AG10803 (cell line): ENCODE results near the gene GNLY.

Experiments used
- DNase-seq: peaks from one replicate; pipeline ENCODE4 v3.0.0; 2010; ENCODE audit warnings: low read depth
- H3K4me3 ChIP-seq: 2 replicates; pipeline ENCODE4 v1.5.1; 2011; ENCODE audit warnings: mild to moderate bottlenecking, low read length, control low read depth
- TF ChIP-seq, protein P1 (sequence below): conservative IDR thresholded peaks from 2 replicates; pipeline ENCODE4 v1.5.1; 2011; ENCODE audit warnings: mild to moderate bottlenecking, low read length, control low read depth, inconsistent platforms

Gene GNLY

DNA sequence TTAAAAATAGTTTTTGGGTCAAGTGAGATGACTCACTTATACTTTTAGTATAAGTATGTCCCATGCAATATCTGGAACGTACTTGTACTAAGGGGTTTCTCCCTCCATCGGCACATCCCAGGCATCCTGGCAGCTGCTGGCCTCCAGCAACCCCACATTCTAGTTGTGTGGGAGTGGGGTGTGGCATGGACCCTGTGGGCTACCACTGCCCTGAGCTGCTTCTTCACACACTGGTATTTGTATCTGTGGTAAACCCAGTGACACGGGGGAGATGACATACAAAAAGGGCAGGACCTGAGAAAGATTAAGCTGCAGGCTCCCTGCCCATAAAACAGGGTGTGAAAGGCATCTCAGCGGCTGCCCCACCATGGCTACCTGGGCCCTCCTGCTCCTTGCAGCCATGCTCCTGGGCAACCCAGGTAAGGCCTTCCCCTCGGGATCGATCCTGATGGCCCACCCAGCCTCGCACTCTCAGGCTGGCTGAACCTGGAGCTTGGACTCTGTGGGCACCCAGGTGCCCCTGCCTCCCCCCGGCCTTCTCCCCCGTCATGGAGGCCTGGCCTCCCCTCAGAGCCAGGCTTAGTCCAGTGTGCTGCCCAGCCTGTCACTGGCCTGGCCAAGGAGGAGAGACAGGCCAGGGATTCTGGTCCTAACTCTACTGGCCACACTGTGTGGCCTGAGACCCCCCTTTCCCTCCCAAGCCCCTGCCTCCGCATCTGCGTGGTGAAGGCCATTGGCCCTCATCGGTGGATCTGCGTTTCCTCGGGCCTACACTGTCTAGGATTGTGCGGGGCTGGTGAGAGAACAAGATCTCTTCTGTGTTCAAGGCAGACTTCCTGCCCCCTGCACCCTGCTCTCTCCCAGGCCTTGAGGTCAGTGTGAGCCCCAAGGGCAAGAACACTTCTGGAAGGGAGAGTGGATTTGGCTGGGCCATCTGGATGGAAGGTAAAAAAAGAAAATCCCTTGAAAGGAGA lies at the start of gene GNLY:
GNLY (plus strand) TSS at position 307 of the 974 bp plus-strand sequence; CDS start at position 368, 61 bp downstream.
- no peak for DNase-seq
- no peak within 1 kb of the TSS for H3K4me3 ChIP-seq
- TF ChIP-seq, protein P1, sequence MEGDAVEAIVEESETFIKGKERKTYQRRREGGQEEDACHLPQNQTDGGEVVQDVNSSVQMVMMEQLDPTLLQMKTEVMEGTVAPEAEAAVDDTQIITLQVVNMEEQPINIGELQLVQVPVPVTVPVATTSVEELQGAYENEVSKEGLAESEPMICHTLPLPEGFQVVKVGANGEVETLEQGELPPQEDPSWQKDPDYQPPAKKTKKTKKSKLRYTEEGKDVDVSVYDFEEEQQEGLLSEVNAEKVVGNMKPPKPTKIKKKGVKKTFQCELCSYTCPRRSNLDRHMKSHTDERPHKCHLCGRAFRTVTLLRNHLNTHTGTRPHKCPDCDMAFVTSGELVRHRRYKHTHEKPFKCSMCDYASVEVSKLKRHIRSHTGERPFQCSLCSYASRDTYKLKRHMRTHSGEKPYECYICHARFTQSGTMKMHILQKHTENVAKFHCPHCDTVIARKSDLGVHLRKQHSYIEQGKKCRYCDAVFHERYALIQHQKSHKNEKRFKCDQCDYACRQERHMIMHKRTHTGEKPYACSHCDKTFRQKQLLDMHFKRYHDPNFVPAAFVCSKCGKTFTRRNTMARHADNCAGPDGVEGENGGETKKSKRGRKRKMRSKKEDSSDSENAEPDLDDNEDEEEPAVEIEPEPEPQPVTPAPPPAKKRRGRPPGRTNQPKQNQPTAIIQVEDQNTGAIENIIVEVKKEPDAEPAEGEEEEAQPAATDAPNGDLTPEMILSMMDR: no peak

DNA sequence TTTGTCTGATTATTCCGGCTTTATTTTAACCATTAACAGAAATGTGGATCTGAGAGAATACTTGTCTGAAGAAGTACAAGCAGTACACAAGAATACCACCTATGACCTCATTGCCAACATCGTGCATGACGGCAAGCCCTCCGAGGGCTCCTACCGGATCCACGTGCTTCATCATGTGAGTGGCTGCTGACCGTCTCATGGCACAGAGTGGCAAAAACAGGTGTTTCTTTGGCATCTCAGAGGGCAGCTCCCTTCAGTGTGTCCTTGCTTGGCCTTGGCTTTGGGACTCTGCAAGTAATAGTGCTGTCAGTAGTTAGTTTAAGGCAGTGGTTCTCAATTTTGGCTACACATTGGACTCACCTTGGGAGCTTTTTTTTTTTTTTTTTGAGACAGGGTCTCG lies 49.2 kb upstream of the GNLY start:
- no peak overlapping the region for H3K4me3 ChIP-seq
- TF ChIP-seq, protein P1: no peak
- no peak for DNase-seq

DNA sequence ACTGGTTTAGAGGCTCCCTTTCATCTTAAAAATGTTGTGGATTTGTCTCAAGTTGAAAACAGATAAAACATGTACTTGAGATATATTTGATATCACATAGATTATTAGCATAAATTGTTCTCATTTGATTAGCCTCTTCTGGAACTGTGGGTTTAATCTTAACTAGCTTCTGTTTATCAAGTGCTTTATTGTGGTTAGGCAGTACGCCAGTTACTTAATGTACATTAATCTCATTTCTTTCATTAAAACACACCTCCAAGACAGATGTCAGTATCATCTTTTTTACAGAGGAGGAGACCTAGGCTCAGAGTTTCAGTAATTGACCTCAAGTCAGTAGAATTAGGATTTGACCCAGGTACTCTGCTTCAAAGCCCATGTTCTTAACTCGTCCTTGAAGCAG lies 48.0 kb upstream of the GNLY start:
- TF ChIP-seq, protein P1: no peak
- DNase-seq: no peak
- H3K4me3 ChIP-seq: no peak overlapping the region

DNA sequence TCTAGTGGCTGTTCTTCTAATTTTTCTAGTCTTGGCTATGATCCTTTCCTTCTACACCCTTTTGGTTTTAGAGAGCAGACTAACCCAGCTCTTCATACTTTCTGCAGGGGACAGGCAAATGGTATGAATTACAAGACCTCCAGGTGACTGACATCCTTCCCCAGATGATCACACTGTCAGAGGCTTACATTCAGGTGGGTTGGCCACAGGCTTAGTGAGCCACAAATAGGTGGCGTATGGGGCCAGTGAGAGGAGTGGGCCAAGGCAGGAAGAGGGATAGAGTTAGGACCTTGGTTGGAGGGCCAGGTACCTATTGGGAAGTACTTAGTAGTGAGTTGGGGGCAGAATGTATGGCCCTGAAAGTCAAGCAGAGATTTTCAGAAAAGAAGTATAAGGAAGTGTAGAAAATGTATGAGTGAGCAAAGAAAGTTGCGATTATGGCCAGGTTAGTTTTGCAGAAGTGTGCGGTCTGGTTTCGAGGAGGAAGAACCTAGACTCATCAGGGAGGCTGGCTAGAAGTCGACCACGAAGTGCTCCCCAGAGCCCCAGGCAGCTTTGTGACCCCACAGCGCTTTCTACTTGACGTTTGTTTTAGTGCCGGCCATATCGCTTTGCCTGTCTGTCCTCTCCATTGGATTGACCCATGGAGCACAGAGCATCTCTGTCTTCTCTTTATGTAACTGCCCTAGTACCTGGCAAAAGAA lies 46.2 kb upstream of the GNLY start:
- DNase-seq: no peak
- no peak overlapping the region for H3K4me3 ChIP-seq
- TF ChIP-seq, protein P1: no peak

DNA sequence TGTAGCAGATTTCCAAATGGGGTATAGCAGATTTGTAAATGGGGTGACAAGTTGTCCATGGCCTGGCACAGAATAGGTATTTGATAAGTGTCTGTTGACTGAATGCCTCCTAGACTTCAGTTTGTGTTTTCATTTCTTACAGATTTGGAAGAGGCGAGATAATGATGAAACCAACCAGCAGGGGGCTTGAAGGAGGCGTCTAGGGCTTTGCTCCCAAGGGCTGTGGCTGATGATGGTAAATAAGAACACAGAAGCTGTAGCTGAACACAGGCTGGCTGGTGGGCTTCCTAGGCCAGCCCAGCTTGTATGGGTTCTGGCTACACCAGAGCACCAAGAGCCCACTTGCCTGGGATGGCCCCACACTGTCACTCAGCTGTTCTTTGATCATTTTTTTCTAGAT lies 45.5 kb upstream of the GNLY start:
- no peak overlapping the region for H3K4me3 ChIP-seq
- TF ChIP-seq, protein P1: peak; percentile 69
- DNase-seq: peak; percentile 66

DNA sequence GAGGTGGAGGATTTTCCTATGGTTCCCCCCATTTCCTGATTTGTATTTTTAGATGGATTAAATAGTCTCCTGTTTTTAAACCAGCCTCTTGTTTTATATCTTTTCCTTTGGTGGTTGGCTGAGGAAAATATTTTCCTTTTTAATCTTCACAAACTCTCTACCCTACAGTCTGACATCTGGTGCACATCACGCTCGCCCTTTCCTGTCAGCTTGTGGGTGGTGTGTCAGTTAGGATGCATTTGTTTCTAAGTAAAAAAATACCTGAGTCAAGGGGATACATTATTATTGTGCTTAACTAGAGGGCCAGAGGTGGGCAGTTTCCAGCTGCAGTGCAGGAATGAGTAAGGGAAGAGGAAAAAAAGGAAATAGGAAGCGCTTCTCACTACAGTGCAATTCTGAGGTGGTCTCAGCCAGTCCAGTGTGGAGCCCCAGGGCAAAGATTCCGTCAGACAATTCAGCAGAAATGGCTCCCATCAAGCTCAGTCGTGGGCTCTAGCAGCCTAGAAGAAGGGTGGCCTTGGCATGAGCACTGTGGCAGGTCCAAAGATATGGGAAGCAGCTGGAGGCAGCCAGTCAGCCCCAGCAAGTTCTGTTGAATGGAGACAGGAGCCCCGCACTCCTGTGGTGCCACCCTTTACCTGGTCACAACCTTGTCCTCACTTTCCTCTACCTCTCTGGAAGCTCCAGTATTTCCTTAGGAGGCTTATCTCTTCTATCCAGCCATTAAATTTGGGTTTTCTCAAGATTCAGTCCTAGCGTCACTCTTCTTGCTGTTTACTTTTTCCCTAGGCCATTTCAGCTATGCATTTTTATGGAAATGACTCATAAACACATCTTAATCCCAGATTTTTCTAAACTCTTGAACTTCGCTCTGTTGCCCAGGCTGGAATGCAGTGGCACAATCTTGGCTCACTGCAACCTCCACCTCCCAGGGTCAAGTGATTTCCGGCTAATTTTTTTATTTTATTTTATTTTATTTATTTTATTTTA lies 44.7 kb upstream of the GNLY start:
- TF ChIP-seq, protein P1: no peak
- no peak overlapping the region for H3K4me3 ChIP-seq
- peak; percentile 80 for DNase-seq
